Endothelial cell of umbilical vein (primary cell): ENCODE data around the gene PLK4. TPM values are rescaled to one million over a fixed set of nuclear protein-coding genes. Genes with fewer than 3 reads are reported as not detected.

ENCODE experiments used
- Bru-seq: library from RNA; stranded (reverse); fragments of 400-500 nt; gene quantifications from one replicate; lab custom pipeline; 2021; lab: Mats Ljungman, UMichigan
- BruChase-seq, 2 experiments: library from RNA; stranded (reverse); fragments of 400-500 nt; gene quantifications; one replicate each; lab custom pipeline; 2021; lab: Mats Ljungman, UMichigan
- BruUV-seq: library from RNA; stranded (reverse); fragments of 400-500 nt; replicated peaks from 2 replicates; lab custom pipeline; 2021; lab: Mats Ljungman, UMichigan
- CTCF ChIA-PET: fragments of 300-600, 350-600 bp; sonication (Branson Sonifier 250); formaldehyde crosslinking; loops from one replicate; lab custom pipeline; 2021; ENCODE audit warnings: antibody characterized with exemption, inconsistent platforms; lab: Charles Lee
- POLR2A ChIA-PET: fragments of 300-600, 350-600 bp; sonication (Branson Sonifier 250); formaldehyde crosslinking; loops from one replicate; lab custom pipeline; 2021; ENCODE audit warnings: antibody characterized with exemption, inconsistent platforms; lab: Charles Lee
- DNase-seq: peaks from one replicate; pipeline ENCODE4 v3.0.0-alpha.2; 2011; ENCODE audit warnings: low read depth, low spot score
- FAIRE-seq: peaks from 2 replicates; lab custom pipeline; 2011; peaks lifted over from hg19 to GRCh38; lab: Jason Lieb, UNC
- H2AFZ ChIP-seq: 2 replicates; pipeline ENCODE4 v1.6.0; 2012; ENCODE audit warnings: low read depth, low read length, control low read depth, inconsistent platforms
- H3K27ac ChIP-seq: 2 replicates; pipeline ENCODE4 v1.5.1; 2011; ENCODE audit warnings: low read depth, mild to moderate bottlenecking, control low read depth, low read length, moderate library complexity; ENCODE audit not compliant: insufficient read depth
- H3K27me3 ChIP-seq, 2 experiments: 2 replicates each; pipeline versions ENCODE4 v1.6.0 to v1.6.1; 2011; ENCODE audit warnings: low read length in 2 of 2, mixed read lengths in 1 of 2; ENCODE audit not compliant: control insufficient read depth in 2 of 2, insufficient read depth in 2 of 2
- H3K36me3 ChIP-seq, 2 experiments: 2 replicates in 1 of 2; 3 replicates in 1 of 2; pipeline ENCODE4 v1.5.1; 2011; ENCODE audit warnings: low read length in 2 of 2, mild to moderate bottlenecking in 1 of 2, moderate library complexity in 1 of 2; ENCODE audit not compliant: control insufficient read depth in 2 of 2, insufficient read depth in 2 of 2; ENCODE audit errors: extremely low read depth in 1 of 2
- H3K4me1 ChIP-seq: 3 replicates; pipeline ENCODE4 v1.5.1; 2011; ENCODE audit warnings: mild to moderate bottlenecking, low read length; ENCODE audit not compliant: control insufficient read depth, insufficient read depth; ENCODE audit errors: extremely low read depth
- H3K4me2 ChIP-seq: 2 replicates; pipeline ENCODE4 v1.6.1; 2011; ENCODE audit warnings: low read length, control low read depth, mixed read lengths; ENCODE audit not compliant: insufficient read depth
- H3K4me3 ChIP-seq, 3 experiments: fragments of 200-600 bp in 1 of 3; sonication (generic), shearing (Covaris generic) in 1 of 3; replicated peaks in 1 of 3; 2 replicates each; pipeline ENCODE4 v1.5.1; 2011 to 2016; ENCODE audit warnings: control low read depth in 3 of 3, low read length in 3 of 3, mild to moderate bottlenecking in 2 of 3, inconsistent platforms in 1 of 3, low read depth in 1 of 3, moderate library complexity in 1 of 3; ENCODE audit not compliant: insufficient read depth in 1 of 3
- H3K79me2 ChIP-seq: 2 replicates; pipeline ENCODE4 v1.6.0; 2012; ENCODE audit warnings: low read length, inconsistent platforms; ENCODE audit not compliant: control insufficient read depth, insufficient read depth
- H3K9ac ChIP-seq: replicated peaks from 2 replicates; pipeline ENCODE3; 2011; ENCODE audit warnings: low read length, control low read depth; ENCODE audit not compliant: insufficient read depth; ENCODE audit errors: extremely low read depth
- H3K9me1 ChIP-seq: replicated peaks from 3 replicates; pipeline ENCODE4 v1.6.0; 2011; ENCODE audit warnings: mild to moderate bottlenecking, low read length; ENCODE audit not compliant: control insufficient read depth, insufficient read depth; ENCODE audit errors: extremely low read depth
- H3K9me3 ChIP-seq: replicated peaks from 2 replicates; pipeline ENCODE4 v1.5.1; 2012; ENCODE audit warnings: low read length, inconsistent platforms; ENCODE audit not compliant: control insufficient read depth, insufficient read depth
- H4K20me1 ChIP-seq: replicated peaks from 2 replicates; pipeline ENCODE3; 2011; ENCODE audit warnings: mild to moderate bottlenecking, low read length; ENCODE audit not compliant: control insufficient read depth, insufficient read depth; ENCODE audit errors: extremely low read depth
- CTCF ChIP-seq, 2 donors: IDR thresholded peaks; 1 replicate in 1 of 2; 2 replicates in 1 of 2; pipeline ENCODE4 v1.5.1; 2011; ENCODE audit warnings: low read length in 2 of 2, mild to moderate bottlenecking in 2 of 2, moderate library complexity in 2 of 2, control low read depth in 1 of 2, inconsistent platforms in 1 of 2, low read depth in 1 of 2; ENCODE audit not compliant: insufficient read depth in 1 of 2; ENCODE audit errors: extremely low read depth in 1 of 2
- EZH2 ChIP-seq: IDR thresholded peaks from 2 replicates; pipeline ENCODE4 v1.6.1; 2012; ENCODE audit warnings: borderline replicate concordance, low read depth, mild to moderate bottlenecking, moderate library complexity, low read length, inconsistent platforms; ENCODE audit not compliant: severe bottlenecking
- FOS ChIP-seq: IDR thresholded peaks from 2 replicates; pipeline ENCODE4 v1.6.1; 2011; ENCODE audit warnings: mild to moderate bottlenecking, low read length, moderate library complexity, borderline replicate concordance; ENCODE audit not compliant: insufficient read depth
- GATA2 ChIP-seq: IDR thresholded peaks from 2 replicates; pipeline ENCODE4 v1.7.0; 2011; ENCODE audit warnings: low read depth, mild to moderate bottlenecking, moderate library complexity, mixed read lengths, low read length; ENCODE audit not compliant: insufficient read length, insufficient read depth
- JUN ChIP-seq: IDR thresholded peaks from 2 replicates; pipeline ENCODE4 v1.6.1; 2011; ENCODE audit warnings: borderline replicate concordance, low read depth; ENCODE audit not compliant: insufficient read length, insufficient read depth
- MYC ChIP-seq: IDR thresholded peaks from one replicate; pipeline ENCODE4 v1.6.1; 2011; ENCODE audit warnings: mild to moderate bottlenecking, low read depth, low read length
- POLR2A ChIP-seq: IDR thresholded peaks from 2 replicates; pipeline ENCODE4 v1.6.1; 2012; ENCODE audit warnings: low read depth, mild to moderate bottlenecking, control low read depth, low read length
- POLR2AphosphoS5 ChIP-seq: IDR thresholded peaks from 2 replicates; pipeline ENCODE4 v1.6.1; 2012; ENCODE audit warnings: low read depth, mild to moderate bottlenecking, control low read depth, low read length, moderate library complexity; ENCODE audit not compliant: insufficient read depth
- dilution Hi-C: fragments of 300-500 bp; cut with MboI; formaldehyde crosslinking; loops from one replicate; pipeline ENCODE4 v1.15.0; 2019; ENCODE audit warnings: low sequenced_read_pairs; ENCODE audit not compliant: extremely low pct_ligation_motif_present
- intact Hi-C: fragments of 100-400 bp; cut with micrococcal nuclease; formaldehyde crosslinking; loops from one replicate; pipeline ENCODE4 v1.10.0; 2022
- long read RNA-seq: library from polyadenylated mRNA; stranded (forward); transcript quantifications from one replicate; pipeline ENCODE4 v2.0.0, GENCODE V29; 2021
- polyA minus RNA-seq, 3 experiments: library from RNA; depleted of rRNA, polyadenylated mRNA; stranded (reverse); fragments of >200 nt; gene quantifications; 1 replicate in 1 of 3; 2 replicates in 2 of 3; pipeline ENCODE4 v1.2.3, GENCODE V29; 2011
- polyA plus RNA-seq, 4 experiments: library from polyadenylated mRNA; depleted of rRNA in 3 of 4; stranded (reverse) in 3 of 4; unstranded in 1 of 4; fragments of >200 nt; gene quantifications; 2 replicates each; pipeline versions ENCODE4 v1.2.1 to v1.2.3, GENCODE V29; 2011 to 2012; ENCODE audit warnings: missing spikeins in 1 of 4
- total RNA-seq: library from RNA; stranded (reverse); gene quantifications from 2 replicates; pipeline ENCODE4 v1.2.3, GENCODE V29; 2021
- TF ChIP-seq, protein P1 (sequence below): IDR thresholded peaks from 2 replicates; pipeline ENCODE4 v1.6.1; 2011; ENCODE audit not compliant: insufficient read depth, insufficient read length

PLK4 gene
- total RNA-seq (34.8 and 37.7 TPM in 2 replicates), polyA plus RNA-seq (10.6 and 13.7 TPM in 2 replicates), polyA minus RNA-seq (12.6 and 14.3 TPM in 2 replicates), Bru-seq, nascent RNA (percentile 93 among the genes with signal in this experiment), BruChase-seq, experiment 1, labeled RNA remaining after a 6-hour chase (percentile 80 among the genes with signal in this experiment), BruChase-seq, experiment 2, labeled RNA remaining after a 2-hour chase (percentile 92 among the genes with signal in this experiment)
- polyA plus RNA-seq (2011; cell fraction: cytosol; rRNA removed) = 15.1 and 17.9 TPM in 2 replicates
- polyA plus RNA-seq (2011; cell fraction: nucleus; rRNA removed) = 56.9 and 93.5 TPM in 2 replicates
- polyA plus RNA-seq (2012) = 5.6 and 16.4 TPM in 2 replicates
- 10.1 TPM for polyA minus RNA-seq (2011; cell fraction: cytosol; rRNA and poly(A)+ RNA removed)
- polyA minus RNA-seq (2011; cell fraction: nucleus; rRNA and poly(A)+ RNA removed) = 19.5 and 44.7 TPM in 2 replicates
- long read RNA-seq, transcript PLK4-201 (16 exons, 3,841 nt) = major isoform, 42 of 63 reads
- long read RNA-seq, partial matches to known transcripts = 6 of 63 reads
- long read RNA-seq, other reads (novel, unspliced or antisense) = 15 of 63 reads

- CTCF ChIA-PET = interaction anchor here (1.0 to 2.2 kb wide), 6 partner anchors 9 to 148 kb away, joined by 3 to 10 read pairs (median 4); partner anchors contain the start of genes ABHD18, HSPA4L and MFSD8
Measured at GRCh38 chr4:127880763-127881562, at the start of gene PLK4. Gene PLK4, plus strand, starts transcription at chr4:127880893. Its CDS starts 242 bp downstream, at chr4:127881135.

More at GRCh38 chr4:127880763-127881562, at the start of gene PLK4:
- intact Hi-C loops (loop anchor here (1.0 to 5.0 kb wide), 5 partner anchors 84 to 281 kb away; partner anchors contain the start of genes ABHD18, HSPA4L, INTU and LARP1B), dilution Hi-C loops (no loop called here)
- DNase-seq (peak; percentile 97), FAIRE-seq (peak; percentile 89)
- Histone ChIP-seq H3K4me3 (peak within 1 kb of the TSS; percentile 92 to 97 (median 97)), H3K9ac (peak within 1 kb of the TSS; percentile 97), H3K4me2 (peak within 1 kb of the TSS; percentile 88), H3K27ac (peak within 1 kb of the TSS; percentile 84), H3K9me1 (no peaks in the 10 kb centered on the region), H4K20me1 (no peaks in the 10 kb centered on the region), H3K79me2 (peaks cover 33% of the 10 kb centered on the region), H3K4me1 (peaks cover 8% of the 10 kb centered on the region), H3K36me3 (peaks cover 0 to 7% of the 10 kb centered on the region in 2 experiments), H3K9me3 (no peaks in the 10 kb centered on the region), H3K27me3 (no peaks in the 10 kb centered on the region), H2AFZ (peak within 1 kb of the TSS; percentile 100)
- POLR2A ChIA-PET = interaction anchor here (0.6 to 0.9 kb wide), 2 partner anchors 50 to 194 kb away, joined by 3 to 4 read pairs; no protein-coding TSS in a partner anchor
- no peak for TF ChIP-seq MYC
- TF ChIP-seq JUN = peak; percentile 27
- TF ChIP-seq CTCF (IDR thresholded peaks at IDR 0.05; ENCODE audit: extremely low read depth in 1 of 2, insufficient read depth in 1 of 2, low read depth in 1 of 2, low read length in 2 of 2) = no peak
- no peak for TF ChIP-seq GATA2
- no peak for TF ChIP-seq FOS
- no peak for TF ChIP-seq EZH2
- peak; percentile 28 for TF ChIP-seq POLR2A
- peak; percentile 20 for TF ChIP-seq POLR2AphosphoS5
- TF ChIP-seq, protein P1, sequence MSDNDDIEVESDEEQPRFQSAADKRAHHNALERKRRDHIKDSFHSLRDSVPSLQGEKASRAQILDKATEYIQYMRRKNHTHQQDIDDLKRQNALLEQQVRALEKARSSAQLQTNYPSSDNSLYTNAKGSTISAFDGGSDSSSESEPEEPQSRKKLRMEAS = no peak
- no TSS peak for BruUV-seq
